Measurements from ENCODE around the gene CTSH.
"Not testable (repeated sequence)": the region's sequence is repeated elsewhere in the genome, so short reads cannot be mapped to it uniquely, and the experiment has no call there.

CTSH gene

GRCh38 chr15:78938658-78939488 lies 6.0 kb downstream of the CTSH start:
- DNase-seq (ENCODE audit: low spot score) = peak; percentile 45

- no peak for DNase-seq (ENCODE audit: low spot score)
Measured at GRCh38 chr15:78937132-78937739, 7.6 kb downstream of the CTSH start.

GRCh38 chr15:78934655-78935023 lies 10.2 kb downstream of the CTSH start:
- DNase-seq (ENCODE audit: low spot score) = no peak

- DNase-seq (ENCODE audit: low spot score) = no peak
Measured at GRCh38 chr15:78933823-78934654, 10.8 kb downstream of the CTSH start.

GRCh38 chr15:78933187-78933822 lies 11.5 kb downstream of the CTSH start:
- DNase-seq (ENCODE audit: low spot score) = no peak

GRCh38 chr15:78932258-78932808 lies 12.5 kb downstream of the CTSH start:
- no peak for DNase-seq (ENCODE audit: low spot score)

GRCh38 chr15:78931439-78932257 lies 13.2 kb downstream of the CTSH start:
- no peak for DNase-seq (ENCODE audit: low spot score)

GRCh38 chr15:78930577-78931388 lies 14.1 kb downstream of the CTSH start:
- no peak for DNase-seq (ENCODE audit: low spot score)

GRCh38 chr15:78929536-78930264 lies 15.1 kb downstream of the CTSH start:
- DNase-seq (ENCODE audit: low spot score) = no peak

GRCh38 chr15:78928616-78929093 lies 16.2 kb downstream of the CTSH start:
- DNase-seq (ENCODE audit: low spot score) = no peak

GRCh38 chr15:78928176-78928575 lies 16.7 kb downstream of the CTSH start:
- not testable (repeated sequence) for DNase-seq (ENCODE audit: low spot score)

GRCh38 chr15:78927077-78927790 lies 17.6 kb downstream of the CTSH start:
- DNase-seq (ENCODE audit: low spot score) = no peak

GRCh38 chr15:78925956-78926743 lies 18.7 kb downstream of the CTSH start:
- no peak for DNase-seq (ENCODE audit: low spot score)

GRCh38 chr15:78925076-78925624 lies 19.7 kb downstream of the CTSH start:
- DNase-seq (ENCODE audit: low spot score) = no peak

GRCh38 chr15:78923480-78924360 lies 21.1 kb downstream of the CTSH start:
- DNase-seq (ENCODE audit: low spot score) = no peak

GRCh38 chr15:78923015-78923414 lies 21.8 kb downstream of the CTSH start:
- DNase-seq (ENCODE audit: low spot score) = no peak

GRCh38 chr15:78922527-78922926 lies 22.3 kb downstream of the CTSH start:
- DNase-seq (ENCODE audit: low spot score) = no peak

Data from globus pallidus (tissue), 1 donor.